ENCODE data around the gene ZNF184. TPM values are rescaled to one million over a fixed set of nuclear protein-coding genes. Genes with fewer than 3 reads are reported as not detected.
A peak's percentile ranks its signal among the peaks of the same experiment; 100 is the strongest.

The ZNF184 gene
- total and polyA plus RNA-seq, 7 donors, result 2.1 to 8.6 (median 4.3) TPM

DNA sequence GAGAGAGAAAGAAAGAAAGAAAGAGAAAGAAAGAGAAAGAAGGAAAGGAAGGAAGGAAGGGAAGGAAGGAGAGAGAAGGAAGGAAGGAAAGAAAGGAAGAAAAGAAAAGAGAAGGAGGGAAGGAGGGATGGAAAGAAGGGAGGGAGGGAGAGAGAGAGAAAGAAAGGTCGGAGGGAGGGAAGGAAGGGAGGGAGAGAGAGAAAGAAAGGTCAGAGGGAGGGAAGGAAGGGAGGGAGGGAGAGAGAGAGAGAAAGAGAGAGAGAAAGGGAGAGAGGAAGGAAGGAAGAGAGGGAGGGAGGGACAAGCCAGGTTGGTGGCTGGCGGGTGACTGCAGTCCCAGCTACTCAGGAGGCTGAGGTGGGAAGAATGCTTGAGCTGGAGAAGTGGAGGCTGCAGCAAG is 27.3 kb upstream of the ZNF184 start:
- no peaks in the 10 kb centered on the region for H3K36me3 ChIP-seq
- no peak for DNase-seq
- WGBS, 2 donors, result 29 to 40% methylated on average over 2 of the region's 2 CpGs
- intact Hi-C loops (cut with DNase I), result no loop called here
- TF ChIP-seq POLR2AphosphoS5 (IDR thresholded peaks at IDR 0.05) (no peak), POLR2A (IDR thresholded peaks at IDR 0.05) (no peak), EP300 (IDR thresholded peaks at IDR 0.05) (no peak)
- TF ChIP-seq, protein P1, sequence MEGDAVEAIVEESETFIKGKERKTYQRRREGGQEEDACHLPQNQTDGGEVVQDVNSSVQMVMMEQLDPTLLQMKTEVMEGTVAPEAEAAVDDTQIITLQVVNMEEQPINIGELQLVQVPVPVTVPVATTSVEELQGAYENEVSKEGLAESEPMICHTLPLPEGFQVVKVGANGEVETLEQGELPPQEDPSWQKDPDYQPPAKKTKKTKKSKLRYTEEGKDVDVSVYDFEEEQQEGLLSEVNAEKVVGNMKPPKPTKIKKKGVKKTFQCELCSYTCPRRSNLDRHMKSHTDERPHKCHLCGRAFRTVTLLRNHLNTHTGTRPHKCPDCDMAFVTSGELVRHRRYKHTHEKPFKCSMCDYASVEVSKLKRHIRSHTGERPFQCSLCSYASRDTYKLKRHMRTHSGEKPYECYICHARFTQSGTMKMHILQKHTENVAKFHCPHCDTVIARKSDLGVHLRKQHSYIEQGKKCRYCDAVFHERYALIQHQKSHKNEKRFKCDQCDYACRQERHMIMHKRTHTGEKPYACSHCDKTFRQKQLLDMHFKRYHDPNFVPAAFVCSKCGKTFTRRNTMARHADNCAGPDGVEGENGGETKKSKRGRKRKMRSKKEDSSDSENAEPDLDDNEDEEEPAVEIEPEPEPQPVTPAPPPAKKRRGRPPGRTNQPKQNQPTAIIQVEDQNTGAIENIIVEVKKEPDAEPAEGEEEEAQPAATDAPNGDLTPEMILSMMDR (IDR thresholded peaks at IDR 0.05), result no peak
- no peaks in the 10 kb centered on the region for H3K9me3 ChIP-seq
- peaks cover 9 to 79% (median 43%) of the 10 kb centered on the region in 3 donors for H3K27me3 ChIP-seq
- H3K4me3 ChIP-seq, result no peak overlapping the region
- no peak overlapping the region for H3K27ac ChIP-seq
- peaks cover 0 to 16% (median 12%) of the 10 kb centered on the region in 4 donors for H3K4me1 ChIP-seq

DNA sequence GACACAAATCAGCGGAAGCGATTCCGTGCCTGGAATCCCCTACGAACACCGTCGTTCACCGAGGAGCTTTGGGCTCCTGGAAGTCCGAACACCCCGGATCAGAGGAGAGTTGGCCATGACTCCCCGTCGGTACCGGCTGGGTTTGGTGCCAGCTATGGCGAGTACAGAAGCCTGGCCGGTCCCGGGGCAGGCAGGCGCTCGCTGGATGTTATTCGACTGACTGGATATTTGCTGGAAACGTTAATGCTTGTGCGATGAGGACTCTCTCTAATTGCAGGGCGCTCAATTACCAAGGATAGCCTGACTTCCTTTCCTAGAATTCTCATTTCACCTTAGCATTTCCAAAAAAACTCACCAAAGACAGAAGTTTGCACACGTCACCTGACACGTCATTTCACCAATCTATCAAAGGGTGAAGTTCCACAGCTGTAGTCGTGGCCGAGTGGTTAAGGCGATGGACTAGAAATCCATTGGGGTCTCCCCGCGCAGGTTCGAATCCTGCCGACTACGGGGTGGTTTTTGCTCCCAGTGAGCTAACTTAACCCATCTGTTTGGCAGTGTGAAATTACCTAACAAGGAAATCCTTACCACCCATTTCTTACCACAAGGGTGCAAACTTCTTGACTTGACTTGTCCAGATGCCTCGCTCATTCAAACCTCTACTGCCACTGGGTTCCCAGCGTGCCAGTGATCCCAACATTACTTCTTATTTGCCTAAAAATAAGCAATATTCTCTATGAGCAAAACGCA is 22.7 kb upstream of the ZNF184 start:
- 5 to 15% methylated on average over 34 of the region's 34 CpGs for whole genome bisulfite sequencing, 2 donors
- no peak for DNase-seq
- H3K4me1 ChIP-seq, result peaks cover 0 to 12% (median 7%) of the 10 kb centered on the region in 4 donors
- intact Hi-C loops (cut with DNase I), result no loop called here
- H3K27me3 ChIP-seq, result peaks cover 9 to 69% (median 38%) of the 10 kb centered on the region in 3 donors
- no peaks in the 10 kb centered on the region for H3K36me3 ChIP-seq
- H3K9me3 ChIP-seq, result no peaks in the 10 kb centered on the region
- H3K27ac ChIP-seq, result no peak overlapping the region
- TF ChIP-seq EP300 (IDR thresholded peaks at IDR 0.05), result no peak
- TF ChIP-seq, protein P1 (IDR thresholded peaks at IDR 0.05), result no peak
- TF ChIP-seq POLR2AphosphoS5 (IDR thresholded peaks at IDR 0.05), result no peak
- TF ChIP-seq POLR2A (IDR thresholded peaks at IDR 0.05), result no peak
- peak overlapping the region; percentile 18 to 42 (median 29) for H3K4me3 ChIP-seq

DNA sequence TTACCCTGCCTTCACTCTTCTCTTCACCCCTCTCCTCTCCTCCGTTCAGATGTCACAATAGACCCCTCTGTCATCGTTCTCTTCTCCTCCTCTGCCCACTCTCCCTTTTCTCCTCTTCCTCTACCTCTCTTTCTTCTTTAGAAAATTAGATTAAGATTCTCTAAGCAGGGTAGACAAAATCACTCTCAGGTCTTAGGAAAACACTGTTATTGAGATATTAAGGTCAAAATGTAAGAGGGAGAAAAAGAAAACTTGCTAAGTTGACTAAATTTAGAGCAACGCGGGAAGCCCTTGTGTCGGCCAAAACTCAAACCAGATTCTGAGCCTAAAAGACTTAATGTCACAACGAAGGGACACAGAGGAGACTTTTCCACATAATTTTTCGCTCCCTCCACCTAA is 22.1 kb upstream of the ZNF184 start:
- H3K27ac ChIP-seq, result no peak overlapping the region
- no peaks in the 10 kb centered on the region for H3K36me3 ChIP-seq

DNA sequence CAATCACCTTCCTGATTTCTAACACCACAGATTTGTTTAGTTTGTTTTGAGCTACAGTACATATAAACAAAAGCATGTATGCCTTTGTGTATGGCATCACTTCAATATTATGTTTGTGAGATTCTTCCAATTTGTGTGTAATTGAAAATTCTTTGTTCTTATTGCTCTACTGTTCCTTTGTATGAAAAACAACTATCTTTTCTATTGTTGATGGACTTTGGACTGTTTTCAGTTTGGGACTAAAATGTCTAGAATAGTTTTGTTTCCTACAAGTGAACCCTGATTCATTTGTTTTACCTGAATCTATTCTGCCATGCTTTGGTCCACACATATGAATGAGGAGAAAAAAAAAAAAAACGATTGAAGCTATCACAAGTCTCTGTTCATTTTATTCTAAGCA is 21.2 kb upstream of the ZNF184 start:
- TF ChIP-seq, protein P1 (IDR thresholded peaks at IDR 0.05), result no peak
- no peak for TF ChIP-seq POLR2A (IDR thresholded peaks at IDR 0.05)
- 25 to 43% methylated on average over 1 of the region's 1 CpG for WGBS, 2 donors
- Histone ChIP-seq H3K27ac (no peak overlapping the region), H3K9me3 (no peaks in the 10 kb centered on the region), H3K4me3 (no peak overlapping the region), H3K4me1 (peaks cover 0 to 12% (median 7%) of the 10 kb centered on the region in 4 donors), H3K27me3 (peaks cover 9 to 54% (median 25%) of the 10 kb centered on the region in 3 donors), H3K36me3 (no peaks in the 10 kb centered on the region)
- intact Hi-C loops (cut with DNase I), result no loop called here
- no peak for DNase-seq

More for the DNA sequence above, 22.1 kb upstream of the ZNF184 start:
- no peak for DNase-seq
- WGBS, 2 donors, result 9 to 22% methylated on average over 7 of the region's 7 CpGs
- TF ChIP-seq POLR2AphosphoS5 (IDR thresholded peaks at IDR 0.05) (no peak), POLR2A (IDR thresholded peaks at IDR 0.05) (no peak)
- TF ChIP-seq, protein P1 (IDR thresholded peaks at IDR 0.05), result no peak
- intact Hi-C loops (cut with DNase I), result no loop called here
- no peaks in the 10 kb centered on the region for H3K9me3 ChIP-seq
- H3K4me3 ChIP-seq, result peak overlapping the region; percentile 18 to 42 (median 29)
- peaks cover 9 to 63% (median 34%) of the 10 kb centered on the region in 3 donors for H3K27me3 ChIP-seq
- peaks cover 0 to 12% (median 7%) of the 10 kb centered on the region in 4 donors for H3K4me1 ChIP-seq
